Measurements from ENCODE around the gene ARFIP2.

DNA sequence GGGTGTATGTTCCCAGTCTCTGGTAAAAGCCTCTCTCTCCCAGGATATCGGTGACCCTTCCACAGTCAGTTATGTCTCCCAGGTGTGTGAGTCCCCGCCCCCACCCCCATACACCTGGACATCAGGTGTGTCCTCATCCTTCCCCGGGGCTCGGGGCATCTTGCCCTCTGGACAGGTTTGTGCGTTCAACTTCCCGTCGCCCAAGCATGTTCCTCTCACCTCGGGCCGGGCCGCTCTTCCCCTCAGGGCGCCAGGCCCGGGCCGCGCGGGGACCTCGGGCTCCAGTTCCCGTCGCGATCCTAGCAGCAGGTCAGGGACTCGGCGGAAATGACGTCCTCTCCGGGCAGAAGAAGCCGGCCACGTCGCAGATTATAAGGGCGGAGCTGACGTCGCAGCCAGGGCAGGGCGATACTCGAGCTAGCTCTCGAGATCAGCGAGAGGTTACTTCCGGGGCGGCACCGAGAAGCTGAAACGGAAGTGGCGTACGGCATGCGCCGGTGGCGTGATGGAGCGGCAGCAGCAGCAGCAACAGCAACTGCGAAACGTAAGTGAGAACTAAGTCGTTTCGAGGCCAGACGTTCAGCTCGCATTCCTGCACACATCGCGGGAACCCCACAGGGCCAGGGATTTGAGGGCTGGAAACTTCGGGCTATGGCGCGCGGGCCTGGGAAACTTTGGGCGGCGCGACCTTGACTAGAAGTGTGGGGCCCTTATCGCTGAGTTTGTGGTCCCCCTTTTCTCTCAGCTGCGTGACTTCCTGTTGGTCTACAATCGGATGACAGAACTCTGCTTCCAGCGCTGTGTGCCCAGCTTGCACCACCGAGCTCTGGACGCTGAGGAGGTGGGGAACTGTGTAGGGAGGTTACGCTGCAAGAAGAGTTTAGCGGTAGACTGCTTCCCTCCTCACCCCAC is at the start of gene ARFIP2, which contains the start of gene TIMM10B:
- TF ChIP-seq CTCF (optimal IDR thresholded peaks at IDR 0.05 in 1 of 3, IDR thresholded peaks at IDR 0.05 in 1 of 3, conservative IDR thresholded peaks at IDR 0.05 in 1 of 3; ENCODE audit: extremely low read depth in 1 of 3, insufficient read depth in 2 of 3, low read length in 3 of 3) (no peak), EZH2 (IDR thresholded peaks at IDR 0.05; ENCODE audit: low read length) (no peak)

Measured in keratinocyte (primary cell).